ENCODE measurements around the gene GHR. TPM values are rescaled to one million over a fixed set of nuclear protein-coding genes. Genes with fewer than 3 reads are reported as not detected.

Gene GHR
- total and polyA plus RNA-seq, 2 of the 8 experiments (the other 6 are each of a cell fraction or from before 2014, with no cell fraction given), result 0.15 to 0.19 TPM

DNA sequence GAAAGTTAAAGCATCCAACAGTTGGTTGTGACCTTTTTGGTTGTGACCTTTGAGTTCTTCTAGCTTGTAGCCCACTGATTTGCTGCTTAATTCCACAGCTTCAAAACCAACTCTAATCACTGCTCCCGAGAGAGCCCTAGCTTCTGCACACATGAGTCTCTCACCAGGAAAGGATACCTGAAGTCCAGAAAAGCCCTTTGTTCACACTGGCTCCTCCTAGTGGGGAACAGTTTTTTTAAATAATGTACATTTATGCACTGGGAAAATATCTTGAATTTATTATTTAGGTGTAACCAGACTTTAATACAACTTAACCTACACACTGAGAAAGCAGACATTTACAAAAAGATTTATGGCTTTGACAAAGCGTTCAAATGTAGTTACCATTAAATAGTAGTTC lies 213.2 kb downstream of the GHR start (continued):
- TF ChIP-seq HDAC2 (IDR thresholded peaks at IDR 0.05; ENCODE audit: borderline replicate concordance in 1 of 2, low read depth in 2 of 2, low read length in 2 of 2) (no peak), TCF12 (IDR thresholded peaks at IDR 0.05; ENCODE audit: low read depth, low read length) (no peak), SIRT6 (IDR thresholded peaks at IDR 0.05; ENCODE audit: low read length) (no peak)

Measured in H1 (cell line).